ENCODE measurements around the gene HAPLN1. TPM values are rescaled to one million over a fixed set of nuclear protein-coding genes. Genes with fewer than 3 reads are reported as not detected.

Gene HAPLN1
- total RNA-seq, 1 experiment from 2014 or later: not detected

DNA sequence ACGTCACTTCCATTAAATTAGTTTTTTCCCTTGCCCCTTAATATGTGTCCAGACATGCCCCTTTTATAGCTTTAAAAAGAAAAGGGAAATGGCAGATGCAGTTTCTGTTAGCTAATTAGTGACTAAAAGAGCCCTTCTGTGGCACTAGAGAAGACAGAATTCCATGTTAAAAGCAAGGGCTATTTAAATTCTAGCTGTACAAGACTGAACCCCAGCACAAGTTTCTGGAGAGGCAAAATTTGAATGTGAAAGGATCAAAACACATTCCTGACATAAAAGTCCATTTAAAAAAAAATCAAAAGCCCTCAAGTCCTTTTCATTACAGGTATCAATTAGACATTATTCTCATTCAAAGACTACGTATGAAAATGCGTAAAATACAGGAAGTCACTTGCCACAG, 78.7 kb downstream of the HAPLN1 start:
- DNase-seq (ENCODE audit: low spot score): no peak

DNA sequence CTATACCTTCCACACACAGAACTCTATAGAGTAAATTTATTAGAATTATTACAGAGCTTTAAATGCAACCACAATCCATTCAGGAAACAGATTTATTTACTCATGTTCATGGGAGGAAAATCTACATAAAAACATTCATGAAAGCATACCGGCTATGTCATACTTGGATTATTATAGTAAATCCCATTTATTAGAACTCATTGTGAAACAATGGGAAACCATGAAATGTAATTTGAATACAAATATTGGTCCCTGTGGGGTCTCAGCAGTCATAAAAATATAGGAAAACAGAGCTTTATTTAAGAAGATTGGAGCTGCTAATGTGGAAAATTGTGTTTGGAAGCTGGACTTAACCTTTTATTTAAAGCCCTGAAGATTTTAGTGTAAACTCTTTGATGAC, 80.7 kb downstream of the HAPLN1 start:
- no peak for DNase-seq (ENCODE audit: low spot score)

DNA sequence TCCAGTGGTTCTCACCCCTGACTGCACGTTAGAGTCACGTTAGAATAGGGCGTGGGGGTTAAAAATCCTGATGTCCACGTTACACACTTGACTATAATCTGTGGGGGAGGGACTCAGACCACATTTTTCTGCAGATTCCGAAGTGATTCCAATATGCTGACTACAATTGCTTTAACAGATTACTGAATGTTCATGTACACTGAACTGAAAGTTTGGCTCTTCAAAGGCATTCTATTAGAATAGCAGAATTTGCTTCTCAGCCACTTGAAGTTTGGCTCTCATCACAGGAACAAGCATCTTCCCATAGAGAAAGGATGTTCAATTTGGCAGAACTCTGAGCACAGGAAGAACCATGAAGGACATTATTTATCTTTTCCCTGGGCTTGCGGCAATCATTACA, 84.5 kb downstream of the HAPLN1 start:
- DNase-seq (ENCODE audit: low spot score): no peak

DNA sequence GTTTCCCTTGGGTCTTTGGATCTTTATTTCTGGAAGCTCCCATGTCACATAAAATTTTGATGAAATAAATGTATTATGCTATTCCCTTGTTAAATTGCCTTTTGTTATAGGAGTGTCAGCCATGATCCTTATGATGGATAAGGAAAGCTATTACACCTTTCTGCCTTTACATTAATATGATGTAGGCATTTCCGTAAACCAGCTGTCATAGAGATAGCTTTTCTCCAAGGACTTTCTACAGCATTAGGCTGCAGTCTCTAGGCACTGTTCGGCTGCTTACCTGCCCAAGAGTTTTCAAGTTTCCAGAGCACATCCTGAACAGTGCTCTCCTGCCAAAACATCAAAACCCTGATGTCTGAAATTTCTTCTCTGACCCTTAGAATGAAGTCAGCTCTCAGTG, 87.4 kb downstream of the HAPLN1 start:
- no peak for DNase-seq (ENCODE audit: low spot score)

DNA sequence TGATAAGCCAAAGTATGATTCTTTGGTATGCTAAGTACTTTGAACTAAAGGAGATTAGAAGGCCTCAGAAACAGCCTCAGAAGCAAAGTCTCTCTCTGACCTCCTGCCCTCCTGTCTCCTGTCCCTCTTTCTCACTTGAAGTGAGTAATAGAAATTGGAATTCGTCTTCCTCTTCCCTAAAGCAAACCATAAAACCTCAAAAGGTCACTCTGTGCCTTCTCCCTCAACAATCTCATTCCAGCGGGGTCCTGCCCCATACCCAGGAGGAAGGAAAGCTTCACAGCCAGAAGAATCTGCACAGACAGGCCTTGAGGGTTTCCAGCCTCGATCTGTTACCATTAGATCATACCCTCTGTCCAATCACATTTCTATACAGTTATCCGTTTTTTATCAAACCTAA, 87.8 kb downstream of the HAPLN1 start:
- DNase-seq (ENCODE audit: low spot score): no peak

DNA sequence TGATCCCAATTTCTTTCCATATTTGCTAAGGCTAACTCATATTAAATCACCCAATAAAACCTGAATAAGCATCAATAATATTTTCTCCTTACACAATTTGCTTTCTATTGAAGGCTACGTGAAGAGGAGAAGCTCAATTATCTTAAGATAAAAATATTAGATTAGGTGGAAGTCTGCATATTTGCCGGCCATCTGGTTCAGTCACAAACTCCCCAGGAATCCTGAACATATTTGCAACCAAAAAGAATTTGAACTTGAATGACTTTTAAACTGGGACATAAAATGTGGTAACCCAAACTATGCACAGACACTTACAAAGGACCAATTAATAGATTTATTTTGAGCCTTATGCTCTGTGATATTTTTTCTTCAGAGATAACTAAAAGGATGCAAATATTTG, 92.3 kb downstream of the HAPLN1 start:
- DNase-seq (ENCODE audit: low spot score): no peak

DNA sequence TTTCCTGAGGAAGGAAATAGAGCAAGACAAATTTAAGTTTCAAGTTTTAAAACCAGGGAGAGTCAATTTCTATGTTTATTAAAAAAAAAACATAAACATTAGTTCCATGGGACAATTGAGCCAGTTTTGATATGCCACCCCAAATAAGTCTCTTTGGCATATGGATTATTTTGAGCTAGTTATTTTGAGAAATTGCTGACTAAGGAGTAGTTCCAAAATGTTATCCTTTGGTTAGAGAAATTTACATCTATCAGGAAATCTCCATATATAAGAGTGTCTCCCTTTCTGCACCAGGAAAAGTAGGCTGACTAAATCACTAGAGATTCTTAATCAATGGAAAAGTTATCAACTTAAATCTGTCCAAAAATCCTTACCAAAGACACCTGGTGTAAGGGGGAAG, 105.8 kb downstream of the HAPLN1 start:
- no peak for DNase-seq (ENCODE audit: low spot score)

DNA sequence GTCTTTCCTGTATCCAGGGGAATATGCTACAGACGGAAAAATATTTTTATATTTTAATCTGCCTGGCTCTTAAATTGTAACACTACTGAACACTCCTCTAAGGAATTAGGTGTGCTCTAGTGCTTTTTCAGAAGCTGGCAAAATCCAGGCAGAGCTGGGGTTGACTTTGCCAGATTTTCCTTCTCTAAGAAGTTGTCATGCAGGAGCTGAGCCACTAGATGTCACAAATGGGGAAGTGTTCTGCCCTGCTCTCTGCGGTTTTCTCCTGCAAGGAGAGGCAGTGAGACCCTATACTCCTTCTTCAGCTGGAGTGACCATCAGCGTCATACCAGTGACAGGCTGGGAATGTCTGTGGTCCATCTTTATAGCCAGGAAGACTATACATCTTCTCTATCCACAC, 112.5 kb downstream of the HAPLN1 start:
- DNase-seq (ENCODE audit: low spot score): peak; percentile 65

DNA sequence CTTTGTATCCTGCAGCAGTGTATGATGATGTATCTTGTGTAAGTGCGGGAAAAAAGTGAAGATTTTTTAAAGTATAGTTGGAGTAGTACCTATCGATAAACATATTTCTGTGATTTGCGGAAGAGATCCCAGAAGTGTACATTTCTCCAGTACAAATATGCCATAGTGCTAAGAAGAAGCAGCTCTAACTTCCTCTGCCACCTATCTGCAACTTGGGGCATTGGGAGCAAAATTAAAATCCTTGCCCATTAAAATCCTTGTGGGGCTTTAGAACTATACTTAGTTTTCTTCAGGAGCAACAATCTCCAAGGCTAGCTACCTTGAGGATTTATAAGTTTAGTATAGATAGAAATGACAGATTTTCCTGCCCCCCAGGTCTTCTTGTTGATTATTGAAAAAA, 125.4 kb downstream of the HAPLN1 start:
- DNase-seq (ENCODE audit: low spot score): peak; percentile 18

DNA sequence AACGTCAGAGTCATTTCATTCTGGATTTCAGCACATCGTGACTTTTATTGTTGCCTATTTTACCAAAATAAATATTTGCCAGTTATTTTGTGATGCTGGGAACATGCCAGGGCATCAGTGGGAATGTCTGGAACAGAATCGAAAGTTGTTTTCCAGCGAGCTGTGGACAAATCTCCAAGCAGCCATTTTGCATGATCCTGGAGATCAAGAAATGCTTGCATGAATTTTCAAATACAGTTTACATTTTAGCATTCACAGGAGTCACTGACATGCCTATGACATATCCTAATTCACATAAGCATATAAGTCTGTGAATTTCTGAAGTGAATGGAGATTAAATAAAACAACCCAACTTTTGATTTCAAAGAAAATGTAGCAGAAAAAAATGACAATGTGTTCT, 129.7 kb downstream of the HAPLN1 start:
- DNase-seq (ENCODE audit: low spot score): no peak

DNA sequence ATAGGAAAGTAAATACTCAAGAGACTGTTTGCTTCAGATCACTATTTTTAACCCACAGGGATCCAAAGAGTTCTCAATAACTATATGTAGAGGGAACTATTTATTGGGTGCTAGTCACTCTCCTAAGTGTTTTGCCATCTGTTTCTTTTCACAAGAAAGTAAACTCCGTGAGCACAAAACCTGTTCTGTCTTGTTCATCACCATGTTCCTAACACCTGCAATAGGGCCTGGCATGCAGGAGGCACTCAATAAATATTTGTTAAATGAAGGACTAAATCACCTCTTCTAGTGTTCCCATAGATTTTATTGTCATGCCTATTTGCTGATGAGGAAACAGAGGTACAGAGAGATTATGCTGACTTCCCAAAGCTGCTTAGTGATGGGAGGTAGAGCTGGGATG, 130.9 kb downstream of the HAPLN1 start:
- DNase-seq (ENCODE audit: low spot score): no peak

Small RNAs within 50 kb of the gene (small RNA-seq; reads per million reads assigned to genes)
- gene RN7SKP295 (not detected), gene RNU6-620P (not detected)

Other genes starting within 250 kb of the HAPLN1 start
- not detected in 2 replicates for gene VCAN, start 249.1 kb downstream of the HAPLN1 start, total RNA-seq (2014; rRNA removed; shearing (Covaris generic))

Data from HT-29 (cell line).